Lower leg skin (tissue), 4 donors: ENCODE data around the gene ACTN4. TPM values are rescaled to one million over a fixed set of nuclear protein-coding genes. Genes with fewer than 3 reads are reported as not detected.
"Not testable (repeated sequence)": the region's sequence is repeated elsewhere in the genome, so short reads cannot be mapped to it uniquely, and the experiment has no call there.

Experiments
- DNase-seq, 2 donors: peaks; one replicate each; pipeline ENCODE4 v3.0.0-alpha.2; 2019; ENCODE audit warnings: low spot score in 2 of 2
- H3K4me3 ChIP-seq: fragments of 200-600 bp; sonication (generic); 2 replicates; pipeline ENCODE4 v1.5.1; 2017; ENCODE audit warnings: mild to moderate bottlenecking, low read depth; ENCODE audit not compliant: poor library complexity, severe bottlenecking
- POLR2A ChIP-seq, 2 donors: fragments of 450-650 bp; IDR thresholded peaks; one replicate each; pipeline ENCODE4 v1.6.1; 2016 to 2017; ENCODE audit warnings: antibody characterized with exemption in 2 of 2, mild to moderate bottlenecking in 1 of 2, moderate library complexity in 1 of 2
- WGBS, 2 donors: methylation state at CpG; one replicate each; pipeline ENCODE4 v1.1.5; 2018; 5-methylcytosine and 5-hydroxymethylcytosine counted together
- intact Hi-C: fragments of 100-400 bp; cut with DNase I; formaldehyde crosslinking; loops from one replicate; pipeline ENCODE4 v1.15.0; 2023; ENCODE audit warnings: low total_unique reads
- total RNA-seq, 4 donors: library from RNA; depleted of rRNA; stranded (reverse); fragments of >200 nt; gene quantifications; one replicate each; pipeline ENCODE4 v1.1.0, GENCODE V29; 2016
- TF ChIP-seq, protein P1 (sequence below), 3 donors: fragments of 450-650 bp; IDR thresholded peaks; one replicate each; pipeline ENCODE4 v1.5.1; 2016; ENCODE audit warnings: antibody characterized with exemption in 3 of 3, mild to moderate bottlenecking in 3 of 3, moderate library complexity in 2 of 3

The ACTN4 gene
- total RNA-seq, 4 donors from 2014 or later = 411 to 572 (median 469) TPM

DNA sequence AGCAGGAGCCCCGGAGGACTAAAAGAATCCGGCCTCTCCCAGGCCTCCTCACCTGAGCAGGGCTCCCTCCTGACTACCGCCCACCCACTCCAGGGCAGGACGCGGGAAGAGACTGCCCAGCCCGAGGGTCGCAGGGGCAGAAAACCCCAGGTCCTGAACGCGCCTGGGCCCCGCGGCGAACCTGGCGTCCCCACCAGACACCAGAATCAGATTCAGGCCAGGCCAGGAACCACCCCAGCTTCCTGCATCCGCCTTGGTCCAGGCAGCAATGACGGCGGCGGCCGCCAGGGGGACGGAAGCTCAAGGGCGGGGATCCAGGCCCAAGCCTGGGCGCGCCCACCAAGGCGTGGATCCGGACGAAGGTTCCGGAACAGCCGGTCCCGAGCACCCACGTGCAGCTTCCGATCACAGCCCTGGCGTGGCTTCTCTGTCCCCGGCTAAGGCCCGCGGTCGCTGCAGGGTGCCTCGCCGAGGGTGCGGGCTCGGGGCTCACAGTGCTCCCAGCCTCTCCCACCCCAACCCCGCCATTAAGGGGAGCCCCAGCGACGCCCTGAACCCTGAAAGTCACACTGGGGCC lies 122.3 kb downstream of the ACTN4 start:
- 8 to 20% methylated on average over 7 to 36 of the region's 42 CpGs for WGBS, 2 donors
- peak; percentile 92 to 99 for DNase-seq
- TF ChIP-seq, protein P1, sequence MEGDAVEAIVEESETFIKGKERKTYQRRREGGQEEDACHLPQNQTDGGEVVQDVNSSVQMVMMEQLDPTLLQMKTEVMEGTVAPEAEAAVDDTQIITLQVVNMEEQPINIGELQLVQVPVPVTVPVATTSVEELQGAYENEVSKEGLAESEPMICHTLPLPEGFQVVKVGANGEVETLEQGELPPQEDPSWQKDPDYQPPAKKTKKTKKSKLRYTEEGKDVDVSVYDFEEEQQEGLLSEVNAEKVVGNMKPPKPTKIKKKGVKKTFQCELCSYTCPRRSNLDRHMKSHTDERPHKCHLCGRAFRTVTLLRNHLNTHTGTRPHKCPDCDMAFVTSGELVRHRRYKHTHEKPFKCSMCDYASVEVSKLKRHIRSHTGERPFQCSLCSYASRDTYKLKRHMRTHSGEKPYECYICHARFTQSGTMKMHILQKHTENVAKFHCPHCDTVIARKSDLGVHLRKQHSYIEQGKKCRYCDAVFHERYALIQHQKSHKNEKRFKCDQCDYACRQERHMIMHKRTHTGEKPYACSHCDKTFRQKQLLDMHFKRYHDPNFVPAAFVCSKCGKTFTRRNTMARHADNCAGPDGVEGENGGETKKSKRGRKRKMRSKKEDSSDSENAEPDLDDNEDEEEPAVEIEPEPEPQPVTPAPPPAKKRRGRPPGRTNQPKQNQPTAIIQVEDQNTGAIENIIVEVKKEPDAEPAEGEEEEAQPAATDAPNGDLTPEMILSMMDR (IDR thresholded peaks at IDR 0.05) = peak in 1 of 3 donors; percentile 77
- TF ChIP-seq POLR2A (IDR thresholded peaks at IDR 0.05) = no peak
- intact Hi-C loops = no loop called here
- no peak overlapping the region for H3K4me3 ChIP-seq

DNA sequence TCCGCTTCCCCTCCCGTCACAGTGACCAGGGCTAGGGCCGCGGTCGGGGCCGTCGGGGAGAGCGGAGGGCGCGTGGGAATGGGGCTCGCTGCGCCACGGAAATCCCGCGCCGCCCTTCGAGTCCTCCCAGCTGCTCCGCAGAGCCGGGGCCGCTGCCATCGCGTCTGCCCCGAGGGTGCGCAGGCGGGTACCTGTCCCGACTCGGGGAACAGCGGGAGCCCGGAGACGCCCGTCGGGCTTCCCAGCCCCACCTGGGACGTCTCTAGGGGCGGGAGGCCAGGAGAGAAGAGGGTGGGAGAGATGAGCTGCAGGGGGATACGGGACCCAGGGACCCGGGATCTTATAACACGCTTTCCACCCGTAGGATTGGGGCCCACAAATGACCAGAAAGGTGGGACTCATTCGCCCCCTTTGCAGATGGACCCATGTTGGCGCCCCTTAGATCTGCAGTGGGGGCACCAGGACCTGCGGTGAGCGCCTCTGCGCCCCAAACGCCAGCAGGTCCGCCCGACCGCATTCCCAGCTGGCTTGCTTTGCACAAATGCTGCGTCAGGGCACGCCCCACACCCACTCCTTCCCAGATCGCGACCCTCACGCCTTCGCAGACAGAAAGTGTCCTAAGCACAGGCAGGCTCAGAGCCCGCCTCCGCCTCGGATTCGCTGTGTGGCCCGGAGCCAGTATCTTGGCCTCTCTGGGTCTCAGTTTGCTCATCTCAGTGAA lies 122.9 kb downstream of the ACTN4 start:
- intact Hi-C loops, H3K4me3 ChIP-seq, DNase-seq: not testable (repeated sequence)
- WGBS, 2 donors = 4% methylated on average over 17 of the region's 58 CpGs; no CpG with 5 or more reads in 1 of the 2 donors

DNA sequence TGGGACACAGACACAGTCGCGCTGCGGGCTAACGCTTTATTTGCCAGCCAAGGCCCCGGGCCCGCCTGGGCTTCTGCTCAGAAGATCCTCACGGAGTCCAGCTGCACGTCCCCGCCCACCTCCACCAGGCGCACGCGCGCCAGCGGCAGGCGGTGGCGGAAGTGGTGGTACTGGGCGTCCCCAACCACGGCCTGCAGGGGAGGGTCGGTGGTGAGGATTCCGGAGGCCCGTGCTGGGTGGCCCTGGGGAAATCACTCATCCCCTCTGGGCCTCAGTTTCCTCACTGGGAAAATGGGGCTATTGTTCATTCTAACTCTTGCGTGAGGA lies 123.5 kb downstream of the ACTN4 start:
- intact Hi-C loops = not testable (repeated sequence)

DNA sequence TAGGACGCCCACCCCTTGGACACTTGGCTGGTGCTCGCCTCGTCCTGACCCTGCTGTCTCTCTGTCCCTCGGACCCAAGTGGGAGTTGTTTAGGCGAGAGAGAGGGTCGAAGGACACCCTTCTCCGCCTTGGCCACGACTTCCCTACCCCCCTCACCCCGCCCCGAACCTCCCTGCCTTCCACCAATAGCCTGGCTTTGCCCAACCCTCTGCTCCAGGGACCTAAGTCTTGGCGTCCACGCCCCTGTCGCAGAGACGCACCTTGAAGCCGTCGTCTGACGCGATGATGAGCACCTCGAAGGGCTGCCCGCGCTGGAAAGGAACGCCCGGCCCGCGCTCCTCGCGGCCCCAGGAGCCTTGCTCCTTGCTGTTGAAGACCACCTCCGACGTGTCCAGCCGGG lies 124.1 kb downstream of the ACTN4 start:
- WGBS, 2 donors = no CpG with 5 or more reads among the region's 30 CpGs
- DNase-seq, intact Hi-C loops: not testable (repeated sequence)

More for the DNA sequence above, 123.5 kb downstream of the ACTN4 start:
- not testable (repeated sequence) for DNase-seq, H3K4me3 ChIP-seq
- WGBS, 2 donors = 20% methylated on average over 1 of the region's 22 CpGs; no CpG with 5 or more reads in 1 of the 2 donors

DNA sequence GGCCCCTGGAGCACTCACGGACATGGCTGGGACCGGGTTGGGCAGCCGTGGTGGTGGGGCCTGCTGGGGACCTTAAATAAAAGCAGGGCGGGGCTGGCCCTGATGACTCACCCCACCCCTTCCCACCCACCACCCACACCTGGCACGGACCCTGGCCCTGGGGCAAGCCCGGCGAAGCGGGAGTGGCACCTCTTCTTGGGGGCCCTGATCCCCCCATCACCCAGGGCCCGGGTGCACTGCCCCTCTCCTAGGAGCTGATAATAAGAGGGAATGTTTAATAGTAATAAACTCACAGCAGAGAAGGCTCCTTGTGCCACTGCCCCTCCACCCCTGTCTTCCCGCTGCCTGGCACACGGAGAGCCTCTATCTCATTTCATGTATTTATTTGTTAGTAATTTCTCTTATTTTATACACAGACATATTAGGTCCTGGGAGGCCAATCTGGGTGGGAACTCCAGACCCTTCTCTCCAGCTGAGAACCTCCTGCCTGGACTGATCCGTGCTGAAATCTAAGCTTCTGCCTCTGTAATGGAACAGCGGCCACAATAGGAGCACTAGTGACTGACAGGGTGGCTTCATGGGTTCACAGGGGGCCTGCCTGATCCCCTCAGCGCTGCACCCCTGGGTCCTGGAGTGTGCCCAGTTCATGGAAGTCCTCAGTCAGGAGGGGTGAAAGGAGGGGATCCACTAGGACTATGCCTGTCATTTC lies 126.2 kb downstream of the ACTN4 start, which contains the start of gene LGALS7:
TSS of gene LGALS7 (minus strand) at position 49 of the 709 bp plus-strand sequence. CDS start at position 24, 25 bp downstream.
- no peak for TF ChIP-seq POLR2A (IDR thresholded peaks at IDR 0.05)
- TF ChIP-seq, protein P1 (IDR thresholded peaks at IDR 0.05) = no peak
- WGBS, 2 donors = 44 to 67% methylated on average over 9 to 10 of the region's 14 CpGs
- intact Hi-C loops = no loop called here
- no peak for DNase-seq
- H3K4me3 ChIP-seq = no peak within 1 kb of the TSS

More for the DNA sequence above, 124.1 kb downstream of the ACTN4 start:
- not testable (repeated sequence) for H3K4me3 ChIP-seq

DNA sequence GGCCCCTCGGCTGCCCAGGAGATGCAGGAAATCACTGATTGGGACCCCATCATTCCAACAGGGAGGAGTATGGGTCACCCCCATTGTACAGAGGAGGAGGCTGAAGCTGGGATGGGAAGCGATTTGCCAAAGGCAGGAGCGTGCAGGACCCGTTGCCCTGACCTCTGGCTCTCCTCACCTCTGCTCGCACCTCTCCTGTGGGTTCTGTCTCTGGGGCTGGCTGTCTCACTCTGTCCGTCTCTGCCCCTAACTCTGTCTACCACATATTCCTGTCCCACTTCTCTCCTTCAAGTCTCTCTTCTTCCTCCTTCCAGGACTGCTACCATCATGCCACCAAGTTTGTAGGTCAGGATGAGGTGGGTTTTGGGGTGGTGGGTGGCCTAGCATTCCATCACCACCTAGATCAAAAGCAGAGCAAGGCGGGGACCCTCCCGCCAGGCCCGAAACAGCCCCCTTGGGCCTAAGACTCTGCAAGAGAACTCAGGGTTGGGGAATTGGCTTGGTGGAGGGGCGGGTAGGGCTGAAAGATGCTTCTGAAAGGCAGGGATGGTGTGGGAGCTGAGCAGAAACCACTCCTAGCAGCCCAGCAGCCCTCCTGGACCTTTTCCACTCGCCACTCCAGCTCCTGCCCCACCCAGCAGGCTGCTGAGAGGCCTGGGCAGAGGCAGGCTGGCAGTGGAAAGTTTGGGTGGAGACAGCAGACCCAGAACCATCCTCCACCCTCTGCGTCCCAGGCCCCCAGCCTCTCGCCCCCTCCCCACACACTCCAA lies 126.9 kb downstream of the ACTN4 start:
- DNase-seq = peak in 1 of 2 donors; percentile 70
- TF ChIP-seq, protein P1 (IDR thresholded peaks at IDR 0.05) = no peak
- no peak for TF ChIP-seq POLR2A (IDR thresholded peaks at IDR 0.05)
- intact Hi-C loops = no loop called here
- 56 to 72% methylated on average over 10 to 13 of the region's 13 CpGs for whole genome bisulfite sequencing, 2 donors
- H3K4me3 ChIP-seq = no peak overlapping the region

- intact Hi-C loops = no loop called here
- no peak for TF ChIP-seq POLR2A (IDR thresholded peaks at IDR 0.05)
- TF ChIP-seq, protein P1 (IDR thresholded peaks at IDR 0.05) = no peak
- H3K4me3 ChIP-seq = no peak overlapping the region
- no peak for DNase-seq
- 64 to 70% methylated on average over 7 of the region's 7 CpGs for WGBS, 2 donors
Observed at GRCh38 chr19:38778733-38779132, 131.3 kb downstream of the ACTN4 start.
